HPDE6-E6E7 (cell line): ENCODE measurements around the gene CNTNAP2.

ENCODE experiments used
- DNase-seq: peaks from one replicate; pipeline ENCODE4 v3.0.0; 2011; ENCODE audit warnings: missing footprints; ENCODE audit errors: extremely low spot score

The CNTNAP2 gene

DNA sequence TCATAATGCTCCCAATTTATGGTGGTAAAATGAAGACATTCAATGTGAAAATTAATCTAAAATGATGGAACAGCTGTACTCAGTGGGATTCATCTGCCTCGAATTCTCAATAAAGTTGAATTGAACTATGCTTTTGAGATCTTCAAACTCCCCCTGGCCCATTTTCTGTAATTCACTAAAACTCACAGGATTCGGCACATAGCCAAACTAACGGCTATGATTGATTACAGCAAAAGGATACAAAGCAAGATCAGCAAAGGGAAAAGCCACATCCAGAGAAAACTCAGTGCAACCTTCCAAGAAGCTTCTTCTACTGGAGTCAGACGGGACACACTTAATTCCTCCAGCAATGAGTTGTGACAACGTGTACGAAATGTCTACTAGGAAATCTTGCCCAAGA, 307.5 kb downstream of the CNTNAP2 start:
- no peak for DNase-seq

DNA sequence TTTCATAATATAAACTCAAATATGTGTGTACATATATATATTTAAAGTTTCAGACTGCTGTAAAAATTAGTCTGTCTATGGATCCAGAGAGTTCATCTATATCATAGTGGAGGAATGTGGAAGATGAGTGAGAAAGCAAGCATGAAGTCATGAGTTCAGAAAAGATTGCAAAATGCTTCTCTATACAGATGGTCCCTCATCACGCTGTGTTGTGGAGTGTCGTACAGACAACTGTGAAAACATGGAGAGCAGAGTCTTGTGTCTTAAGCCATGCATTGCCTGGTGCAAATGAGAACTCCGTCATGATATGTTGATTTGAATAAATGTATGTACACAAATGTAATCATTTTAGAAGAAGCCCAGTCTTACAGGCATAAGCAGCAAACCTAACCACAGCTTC, 316.9 kb downstream of the CNTNAP2 start:
- no peak for DNase-seq

DNA sequence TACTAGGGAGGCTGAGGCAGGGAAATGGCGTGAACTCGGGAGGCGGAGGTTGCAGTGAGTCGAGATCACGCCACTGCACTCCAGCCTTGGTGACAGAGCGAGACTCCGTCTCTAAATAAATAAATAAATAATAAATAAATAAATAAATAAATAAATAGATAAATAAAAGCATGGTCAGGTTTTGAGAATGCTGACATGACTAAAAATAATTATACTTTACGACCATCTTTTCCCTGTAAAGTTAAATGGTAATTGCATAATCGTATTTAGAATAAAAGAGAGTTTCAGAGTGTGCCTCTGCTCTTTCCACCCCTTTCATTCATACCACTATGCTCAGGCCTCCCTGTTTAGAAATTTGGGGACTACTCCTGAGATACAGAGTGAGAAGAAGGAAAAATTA, 326.5 kb downstream of the CNTNAP2 start:
- no peak for DNase-seq

DNA sequence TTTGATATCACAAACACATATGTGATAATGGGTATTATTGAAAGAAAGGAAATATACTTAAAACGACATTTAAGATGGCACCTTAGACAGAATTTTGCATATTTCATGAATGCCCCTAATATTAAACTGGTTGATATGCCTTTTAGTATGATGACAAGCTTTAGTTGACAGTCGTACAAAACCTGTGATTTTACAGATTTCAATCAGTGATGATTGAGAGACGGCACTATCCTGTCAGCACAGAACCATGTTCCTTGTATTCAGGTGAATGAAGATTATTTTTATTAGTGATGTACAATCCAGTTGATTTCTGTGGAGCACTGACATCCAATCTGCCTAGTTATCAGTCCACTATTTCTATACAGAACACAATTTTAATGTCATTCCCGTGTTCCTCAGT, 333.0 kb downstream of the CNTNAP2 start:
- no peak for DNase-seq

DNA sequence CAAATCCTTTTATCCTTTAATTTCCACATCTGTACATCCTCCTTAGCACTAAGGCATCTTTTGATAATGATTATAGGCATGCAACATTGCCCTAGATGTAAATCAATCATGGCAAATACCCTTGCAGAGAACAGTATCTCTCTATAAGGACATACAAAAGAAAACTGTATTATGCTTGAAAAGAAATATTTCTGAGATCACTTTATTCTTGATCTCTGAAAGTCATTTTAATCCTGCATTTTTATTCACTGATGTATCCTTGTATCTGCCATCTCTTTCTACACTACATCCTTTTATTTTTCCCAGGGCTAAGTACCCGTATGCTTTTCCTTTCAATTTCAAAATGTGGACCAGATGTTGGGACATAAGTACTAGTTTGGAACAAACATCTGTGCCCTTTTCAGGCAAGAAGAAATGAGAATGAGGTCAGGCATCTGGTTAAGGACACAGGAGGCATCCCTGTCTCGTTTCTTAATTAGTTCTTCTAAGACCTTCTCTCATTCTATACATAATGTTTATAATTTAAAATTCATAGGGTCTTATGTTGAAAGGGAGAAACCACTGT, 338.6 kb downstream of the CNTNAP2 start:
- no peak for DNase-seq

DNA sequence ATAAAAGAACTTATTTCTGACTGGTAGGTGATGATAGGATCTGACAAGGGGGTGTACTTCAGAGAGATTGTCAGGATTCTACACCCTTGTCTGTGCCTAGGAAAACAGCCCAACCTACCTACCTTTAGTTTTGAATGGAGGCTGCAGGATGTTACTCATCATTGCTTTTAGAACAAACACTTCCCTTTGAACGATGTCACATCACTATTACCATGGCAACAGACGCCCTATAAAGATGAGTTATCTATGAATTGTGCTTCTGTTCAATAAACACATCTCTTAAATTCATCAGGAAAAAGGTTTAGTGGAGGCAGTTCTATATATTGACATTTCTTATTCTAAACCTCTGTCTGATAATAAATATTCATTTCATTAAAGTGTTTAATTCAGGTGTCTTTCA, 362.4 kb downstream of the CNTNAP2 start:
- no peak for DNase-seq

DNA sequence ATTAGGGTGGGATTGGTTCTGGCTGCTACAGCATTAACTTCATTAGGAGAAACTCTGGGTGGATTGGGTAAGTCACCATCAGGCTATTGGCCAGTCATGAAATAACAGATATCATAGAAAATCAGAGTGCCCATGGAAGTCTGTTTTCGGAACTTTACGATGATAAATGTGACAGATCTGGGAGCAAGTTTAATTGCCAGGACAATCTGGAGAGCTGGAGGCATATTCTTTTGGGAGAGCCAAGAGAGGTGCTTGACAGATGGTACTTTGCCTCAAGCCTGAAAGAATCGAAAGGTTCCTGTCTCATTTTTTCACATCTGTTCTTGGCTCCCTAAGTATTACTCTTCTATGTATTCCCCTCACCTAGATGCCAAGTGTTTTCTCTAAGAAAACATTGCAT, 369.9 kb downstream of the CNTNAP2 start:
- no peak for DNase-seq

DNA sequence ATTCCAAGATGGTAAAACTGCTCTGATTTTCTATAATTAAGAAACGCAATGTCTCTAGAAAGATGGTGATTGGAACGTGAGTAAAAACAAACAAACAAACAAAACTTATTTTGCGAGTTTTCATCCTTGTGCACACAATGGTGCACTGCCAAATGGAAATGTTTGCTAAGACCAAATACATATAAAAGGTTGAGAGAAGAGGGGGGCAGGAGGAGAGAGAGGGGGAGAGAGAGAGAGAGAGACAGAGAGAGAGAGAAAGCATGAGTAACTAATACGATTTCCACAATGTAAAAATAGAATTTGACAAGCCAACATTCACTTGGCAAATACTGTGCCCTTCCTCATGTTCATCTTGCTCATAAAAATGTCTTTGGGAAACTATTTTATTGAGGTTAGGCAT, 375.4 kb downstream of the CNTNAP2 start:
- no peak for DNase-seq

DNA sequence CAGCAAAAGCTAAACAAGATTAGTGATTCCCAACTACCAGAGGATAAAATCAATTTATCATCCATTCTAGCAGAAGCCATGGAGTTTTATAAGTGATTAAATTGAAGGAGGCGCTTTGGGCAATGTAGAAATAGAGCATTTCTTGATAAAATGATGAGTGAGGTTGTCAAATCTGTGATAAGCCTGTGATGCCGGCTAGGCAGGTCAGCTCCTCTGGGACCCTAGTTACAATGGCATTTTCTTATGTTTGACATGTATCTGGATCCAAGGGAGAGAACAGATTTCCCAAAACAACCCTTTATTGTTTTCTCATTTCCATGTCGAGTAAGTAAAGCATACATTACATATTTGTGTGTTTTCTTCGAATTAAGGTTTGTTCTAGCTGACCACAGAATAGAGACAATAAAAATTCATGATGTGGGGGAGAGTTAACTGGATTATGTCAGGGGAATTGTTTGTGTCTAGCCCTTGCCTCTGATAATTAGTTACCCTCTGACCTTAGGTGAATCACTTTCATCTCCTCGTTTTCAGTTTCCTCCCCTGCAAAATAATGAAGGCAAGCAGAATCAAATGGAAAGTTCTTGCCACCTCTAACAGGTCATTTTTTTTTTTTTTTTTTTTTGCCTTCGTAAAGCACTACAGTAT, 378.5 kb downstream of the CNTNAP2 start:
- no peak for DNase-seq

DNA sequence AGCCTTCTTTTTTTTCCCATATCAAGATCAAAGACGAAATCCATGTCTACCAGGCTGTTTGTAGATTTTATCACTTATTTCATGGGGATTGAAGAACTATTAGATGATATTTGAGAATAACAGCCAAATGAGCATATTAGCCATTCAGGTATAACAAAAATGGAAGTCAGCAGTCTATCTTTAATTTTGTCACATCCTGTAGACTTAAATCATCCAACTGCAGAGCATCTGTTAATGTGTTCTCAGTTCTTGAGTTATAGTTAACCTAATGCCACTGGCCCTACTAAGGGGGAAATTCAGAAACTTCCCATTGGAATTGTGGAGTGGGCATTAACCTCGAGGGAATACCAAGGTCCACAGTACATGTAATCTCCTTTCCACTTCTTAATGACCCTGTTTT, 380.1 kb downstream of the CNTNAP2 start:
- no peak for DNase-seq

DNA sequence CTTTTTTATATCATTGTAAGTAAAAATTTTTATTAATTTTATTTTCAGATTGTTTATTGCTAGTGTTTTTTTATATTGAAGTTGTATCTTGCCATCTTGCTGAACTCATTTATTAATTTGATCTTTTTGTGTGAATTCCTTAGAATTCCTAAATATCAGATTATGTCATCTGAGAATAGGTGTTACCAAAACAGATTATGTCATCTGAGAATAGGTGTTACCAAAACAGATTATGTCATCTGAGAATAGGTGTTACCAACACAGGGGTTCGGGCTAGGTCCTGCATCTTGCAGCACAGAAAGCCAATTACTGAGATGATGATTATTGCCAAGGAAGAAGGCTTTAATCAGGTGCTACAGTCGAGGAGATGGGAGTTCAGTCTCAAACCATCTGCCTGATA, 383.4 kb downstream of the CNTNAP2 start:
- DNase-seq: no peak

DNA sequence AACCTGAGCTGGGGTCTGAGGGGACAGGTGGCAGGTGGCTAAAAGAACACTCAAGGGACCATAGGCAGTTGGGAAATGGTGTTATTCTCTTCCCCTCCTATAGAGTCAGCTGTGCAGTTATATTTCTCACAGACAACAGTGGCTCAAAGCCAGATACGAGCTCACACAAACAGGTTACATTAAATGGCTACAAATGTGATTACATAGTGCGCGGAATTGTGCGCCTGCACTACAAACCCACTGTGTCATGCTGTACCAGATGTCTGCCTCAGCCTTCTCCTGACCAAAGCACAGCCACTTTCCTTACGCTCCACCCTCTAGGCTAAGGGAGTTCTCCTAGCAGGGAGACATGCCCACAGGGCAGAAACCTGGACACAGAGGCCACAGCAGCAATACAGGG, 387.2 kb downstream of the CNTNAP2 start:
- DNase-seq: no peak

DNA sequence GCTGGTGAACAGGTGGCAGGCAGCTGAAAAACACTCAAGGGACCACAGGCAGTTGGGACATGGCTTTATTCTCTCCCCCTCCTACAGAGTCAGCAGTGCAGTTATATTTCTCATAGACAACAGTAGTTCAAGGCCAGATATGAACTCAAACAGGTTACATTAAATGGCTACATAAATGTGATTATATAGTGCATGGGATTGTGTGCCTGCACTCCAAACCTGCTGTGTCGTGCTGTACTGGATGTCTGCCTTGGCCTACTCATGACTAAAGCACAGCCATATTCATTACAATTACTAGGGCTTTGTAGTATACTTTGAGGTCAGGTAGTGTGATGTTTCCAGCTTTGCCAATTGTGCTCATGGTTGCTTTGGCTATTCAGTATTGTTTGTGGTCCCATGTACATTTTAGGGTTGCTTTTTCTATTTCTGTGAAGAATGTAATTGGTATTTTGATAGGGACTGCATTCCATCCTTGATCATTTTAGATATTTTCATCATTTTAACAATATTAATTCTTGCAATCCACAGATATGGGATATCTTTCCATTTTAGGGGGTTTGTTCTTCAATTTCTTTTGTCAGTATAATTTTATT, 393.6 kb downstream of the CNTNAP2 start:
- DNase-seq: no peak

DNA sequence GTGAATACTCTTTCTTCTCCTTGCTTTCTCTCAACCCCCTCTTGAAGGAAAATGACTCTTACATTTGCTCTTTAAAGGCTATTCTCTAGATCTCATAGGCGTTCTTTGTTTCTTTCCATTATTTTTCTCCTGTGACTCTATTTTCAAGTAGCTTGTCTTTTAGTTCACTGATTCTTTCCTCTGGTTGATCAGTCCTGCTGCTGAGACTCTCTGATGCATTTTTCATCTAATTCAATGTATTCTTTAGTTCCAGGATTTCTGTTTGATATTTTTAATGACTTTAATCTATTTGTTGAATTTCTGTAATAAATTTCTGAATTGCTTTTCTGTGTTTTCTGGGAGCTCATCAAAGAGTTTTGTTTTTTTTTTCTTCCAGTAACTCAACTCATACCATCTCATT, 397.7 kb downstream of the CNTNAP2 start:
- DNase-seq: no peak

DNA sequence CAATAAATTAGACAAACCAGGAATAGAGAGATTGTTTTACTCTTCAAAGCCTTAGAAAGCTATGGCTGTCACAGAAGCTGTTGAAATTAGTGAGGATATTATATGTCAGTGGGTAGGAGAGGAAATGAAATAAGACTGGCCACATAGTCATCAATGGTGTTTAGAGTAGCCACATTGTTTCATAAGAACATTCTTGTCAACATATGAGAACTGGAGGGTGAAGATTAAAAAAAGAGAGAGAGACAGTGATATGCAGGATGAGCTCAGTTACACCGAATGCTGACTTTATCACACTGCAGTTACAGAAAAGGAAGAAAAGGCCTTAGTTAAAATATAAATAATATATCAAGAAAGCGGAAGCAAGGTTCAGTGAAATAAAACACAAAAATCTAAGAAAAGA, 412.0 kb downstream of the CNTNAP2 start:
- no peak for DNase-seq

DNA sequence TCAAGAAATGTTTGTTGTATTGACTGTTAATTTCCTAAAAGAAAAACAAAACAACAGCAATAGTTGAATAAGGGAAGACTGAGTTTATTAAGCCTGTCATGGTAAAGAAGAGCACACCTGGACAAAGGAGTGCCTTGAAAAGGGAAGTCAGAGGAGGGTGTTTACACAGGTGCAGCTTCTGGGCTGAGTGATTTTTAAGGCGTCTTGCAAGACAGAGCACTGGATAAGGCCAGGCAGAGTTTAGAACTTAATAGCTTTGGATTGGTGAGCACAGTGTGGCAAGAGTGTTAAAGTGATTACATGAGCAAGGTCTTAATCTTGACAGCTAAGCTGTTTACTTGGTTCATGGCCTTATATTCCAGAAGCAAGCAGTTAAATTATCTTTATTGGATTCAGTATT, 423.2 kb downstream of the CNTNAP2 start:
- no peak for DNase-seq

DNA sequence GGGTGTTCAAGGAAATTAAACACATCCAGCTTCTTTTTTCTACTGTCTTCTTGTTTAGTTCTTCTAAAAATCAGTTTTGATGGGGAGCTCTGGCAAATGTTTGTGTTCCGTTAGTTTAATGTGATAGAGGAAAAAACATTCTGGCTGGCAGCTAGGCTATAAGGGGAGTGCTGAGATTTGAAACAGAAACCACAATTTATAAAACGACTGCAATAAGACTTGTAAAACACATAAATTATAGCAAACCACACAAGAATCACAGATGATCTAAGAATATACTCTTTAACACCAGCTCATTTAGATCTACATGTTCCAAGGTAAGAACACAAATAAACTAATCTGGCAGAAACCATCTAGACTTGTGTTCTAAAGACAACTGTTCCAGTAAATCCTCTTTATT, 425.5 kb downstream of the CNTNAP2 start:
- DNase-seq: no peak

DNA sequence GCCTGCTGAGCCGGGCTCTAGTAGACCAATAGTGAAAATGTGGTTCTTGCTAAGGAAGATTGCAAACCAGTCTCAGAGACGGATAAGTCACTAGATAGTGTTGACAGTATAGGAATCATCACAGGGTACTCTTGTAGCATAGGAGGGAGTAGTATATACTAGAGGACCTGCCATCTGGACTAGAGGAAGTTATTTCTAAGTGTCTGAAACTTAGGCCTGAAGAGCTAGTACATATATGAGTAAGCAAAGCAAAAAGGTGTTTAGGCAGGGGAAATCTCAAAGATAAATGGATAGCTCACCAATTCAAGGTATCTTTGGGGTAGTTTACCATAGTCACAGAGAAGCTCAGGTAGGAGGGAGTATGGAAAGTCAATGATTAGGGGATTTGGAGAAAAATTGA, 428.1 kb downstream of the CNTNAP2 start:
- no peak for DNase-seq

DNA sequence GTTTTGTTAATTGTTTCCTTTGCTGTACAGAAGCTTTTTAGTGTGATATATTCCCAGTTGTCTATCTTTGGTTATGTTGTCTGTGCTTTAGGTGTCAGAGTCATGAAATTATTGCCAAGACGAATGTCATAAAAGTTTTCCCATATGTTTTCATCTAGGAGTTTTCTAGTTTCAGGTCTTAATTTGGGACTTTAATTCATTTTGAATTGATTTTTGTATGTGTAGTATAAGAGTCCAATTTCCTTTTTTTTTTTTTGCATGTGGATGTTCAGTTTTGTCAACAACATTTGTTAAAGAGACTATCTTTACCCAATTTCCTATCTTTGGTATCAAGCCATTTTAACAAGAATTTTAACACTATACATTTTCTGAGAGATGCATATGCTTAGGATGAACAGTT, 432.2 kb downstream of the CNTNAP2 start:
- no peak for DNase-seq

DNA sequence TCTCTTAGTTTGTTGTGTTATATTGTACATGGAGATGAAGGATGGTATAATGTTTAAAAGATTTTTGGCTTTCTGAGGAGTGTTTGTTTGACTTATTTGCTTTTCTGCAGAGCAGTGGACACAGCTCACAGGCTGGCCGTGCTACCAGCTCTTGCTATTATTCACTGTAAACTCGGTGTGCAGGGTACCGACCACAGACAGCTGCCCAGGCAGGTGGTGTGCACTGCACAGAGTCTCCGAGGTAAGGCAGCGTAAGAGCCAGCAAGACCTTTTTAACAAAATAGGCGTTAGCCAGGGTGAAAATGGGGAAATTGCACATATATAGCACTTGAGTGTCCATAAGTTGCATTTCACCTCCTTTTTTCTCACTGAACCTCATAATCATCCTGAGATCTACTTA, 438.0 kb downstream of the CNTNAP2 start:
- DNase-seq: no peak

DNA sequence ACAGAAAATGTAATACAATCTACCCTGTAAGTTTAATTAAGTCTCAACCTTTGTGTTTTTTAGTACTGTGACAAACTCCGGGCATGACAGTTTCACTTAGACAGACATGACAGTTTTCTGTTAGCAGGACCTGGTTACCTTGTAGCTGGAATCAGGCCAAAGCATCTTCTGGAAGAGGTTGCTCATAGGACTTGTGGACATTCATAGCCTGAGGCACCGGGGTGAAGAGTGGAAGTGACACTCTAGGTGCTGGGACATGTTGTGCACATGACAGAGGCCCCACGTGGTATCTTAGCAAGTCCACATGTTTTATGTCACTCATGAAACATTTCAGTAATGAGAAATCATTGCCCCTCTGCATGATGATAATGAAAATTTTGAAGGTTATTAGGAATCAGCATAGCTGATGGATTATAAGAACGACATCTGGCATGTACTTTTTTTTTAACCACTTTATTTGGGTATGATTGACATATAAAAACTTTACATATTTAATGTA, 441.4 kb downstream of the CNTNAP2 start:
- DNase-seq: no peak

DNA sequence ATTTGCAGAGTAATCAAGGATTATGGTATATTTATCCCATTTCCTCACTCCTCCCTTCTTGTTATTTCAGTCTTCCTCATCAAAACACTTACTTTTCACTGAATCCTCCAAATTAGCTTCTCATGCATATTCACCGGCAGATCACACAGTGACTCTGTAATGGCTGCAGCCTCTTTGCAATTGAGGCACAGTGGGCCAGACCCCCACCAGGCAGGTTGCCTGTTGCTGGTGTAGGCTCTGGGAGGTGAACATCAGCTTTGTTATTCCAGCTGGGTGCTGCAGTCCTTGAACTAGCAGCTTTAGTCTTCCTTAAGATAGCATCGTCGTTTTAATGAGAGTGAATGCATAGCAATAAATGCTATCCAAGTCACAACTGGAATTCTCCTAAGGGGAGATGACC, 449.3 kb downstream of the CNTNAP2 start:
- DNase-seq: no peak

DNA sequence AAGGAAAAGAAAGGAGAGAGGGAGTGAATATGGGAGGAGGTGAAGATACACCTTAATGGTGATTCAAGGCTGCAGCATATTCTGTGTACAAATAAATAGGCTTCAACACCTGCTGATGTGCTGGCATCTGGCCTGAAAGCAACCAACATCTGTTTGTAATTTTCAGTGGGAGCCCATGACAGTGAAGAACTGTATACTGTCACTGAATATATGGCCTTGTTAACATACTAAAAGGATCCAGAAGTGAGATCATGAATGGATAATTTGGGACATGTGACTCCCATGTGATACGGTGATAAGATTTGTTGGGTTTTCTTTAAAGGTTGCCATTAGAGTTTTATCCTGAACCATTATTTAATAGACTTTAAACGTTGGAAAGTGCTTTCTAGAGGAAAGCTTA, 459.3 kb downstream of the CNTNAP2 start:
- no peak for DNase-seq

DNA sequence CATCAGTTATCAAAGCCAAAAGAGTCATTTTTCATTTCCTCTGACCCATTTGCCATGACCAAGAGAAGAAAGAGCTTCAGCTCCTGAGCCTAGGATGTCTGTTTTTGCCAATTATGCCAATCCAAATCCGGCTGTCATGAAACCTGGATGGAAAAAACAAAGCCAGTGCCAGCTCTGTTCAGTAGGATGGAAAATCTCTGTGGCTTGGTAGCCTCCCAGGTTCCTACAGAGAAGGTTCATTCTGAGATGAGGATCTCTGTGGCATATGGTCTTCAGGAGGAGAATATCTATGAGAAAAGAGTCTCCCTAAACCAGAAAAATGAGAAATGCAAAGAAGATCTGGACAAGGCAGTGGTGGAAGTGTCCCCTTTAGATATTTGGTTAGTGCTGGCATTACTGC, 475.4 kb downstream of the CNTNAP2 start:
- no peak for DNase-seq
